Measurements from ENCODE around the gene CERS3. TPM values are rescaled to one million over a fixed set of nuclear protein-coding genes. Genes with fewer than 3 reads are reported as not detected.

Gene CERS3
- polyA plus RNA-seq, 1 donor from 2014 or later = not detected

Other genes with a start within 250 kb of the CERS3 start
- gene ADAMTS17, start 187.0 kb downstream of the CERS3 start, polyA plus RNA-seq = not detected
- gene LINS1, start 73.2 kb upstream of the CERS3 start, polyA plus RNA-seq = 23.2 TPM
- 11.1 TPM for gene ASB7, start 73.6 kb upstream of the CERS3 start, polyA plus RNA-seq

Measured in IgD-negative memory B cell (primary cell).